HG02973 (cell line): Measurements from ENCODE around the gene GRSF1.
A peak's percentile ranks its signal among the peaks of the same experiment; 100 is the strongest.
"Not testable (repeated sequence)": the region's sequence is repeated elsewhere in the genome, so short reads cannot be mapped to it uniquely, and the experiment has no call there.

ENCODE experiments used
- ATAC-seq: cut with Tn5 transposase; IDR thresholded peaks from one replicate; pipeline ENCODE4 v1.9.1; 2021; ENCODE audit warnings: moderate library complexity; ENCODE audit not compliant: unreplicated experiment

Gene GRSF1, protein sequence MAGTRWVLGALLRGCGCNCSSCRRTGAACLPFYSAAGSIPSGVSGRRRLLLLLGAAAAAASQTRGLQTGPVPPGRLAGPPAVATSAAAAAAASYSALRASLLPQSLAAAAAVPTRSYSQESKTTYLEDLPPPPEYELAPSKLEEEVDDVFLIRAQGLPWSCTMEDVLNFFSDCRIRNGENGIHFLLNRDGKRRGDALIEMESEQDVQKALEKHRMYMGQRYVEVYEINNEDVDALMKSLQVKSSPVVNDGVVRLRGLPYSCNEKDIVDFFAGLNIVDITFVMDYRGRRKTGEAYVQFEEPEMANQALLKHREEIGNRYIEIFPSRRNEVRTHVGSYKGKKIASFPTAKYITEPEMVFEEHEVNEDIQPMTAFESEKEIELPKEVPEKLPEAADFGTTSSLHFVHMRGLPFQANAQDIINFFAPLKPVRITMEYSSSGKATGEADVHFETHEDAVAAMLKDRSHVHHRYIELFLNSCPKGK

DNA sequence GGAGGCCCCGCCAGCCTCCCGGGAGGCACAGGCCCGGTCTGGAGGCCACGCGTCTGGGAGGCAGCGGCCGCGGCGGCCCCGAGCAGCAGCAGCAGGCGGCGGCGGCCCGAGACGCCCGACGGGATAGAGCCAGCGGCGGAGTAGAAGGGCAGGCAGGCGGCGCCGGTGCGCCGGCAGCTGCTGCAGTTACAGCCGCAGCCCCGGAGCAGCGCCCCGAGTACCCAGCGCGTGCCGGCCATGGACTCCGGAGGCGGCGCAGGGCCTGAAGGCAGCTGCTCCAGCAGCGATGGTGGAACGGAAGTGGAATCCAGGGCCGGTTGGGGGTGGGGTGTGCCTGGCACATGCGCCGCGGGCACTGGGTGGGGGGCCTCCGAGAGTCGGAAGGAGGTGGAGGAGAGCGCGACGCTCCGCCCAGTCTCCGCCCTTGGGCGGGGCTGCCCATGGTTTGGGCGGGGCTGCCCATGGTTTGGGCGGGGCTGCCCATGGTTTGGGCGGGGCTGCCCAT is at the start of gene GRSF1:
Gene GRSF1, minus strand, starts transcription at position 302 of the 505 bp plus-strand sequence. Its CDS starts 63 bp downstream, at position 239.
- ATAC-seq, result peak; percentile 49

DNA sequence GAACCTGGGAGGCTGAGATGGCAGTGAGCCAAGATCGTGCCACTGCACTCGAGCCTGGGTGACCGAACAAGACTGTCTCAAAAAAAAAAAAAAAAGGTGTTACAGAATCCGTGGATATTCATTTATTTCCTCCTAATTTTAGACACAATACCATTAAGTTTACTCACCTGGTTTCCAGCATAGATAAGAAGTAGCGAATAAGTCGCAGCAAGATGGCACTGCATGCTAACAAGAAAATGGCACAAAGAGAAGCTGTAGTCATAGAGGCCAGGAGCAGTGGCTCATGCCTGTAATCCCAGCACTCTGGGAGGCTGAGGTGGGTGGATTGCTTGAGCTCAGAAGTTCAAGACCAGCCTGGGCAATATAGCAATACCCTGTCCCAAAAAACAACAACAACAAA is 45.5 kb upstream of the GRSF1 start:
- no peak for ATAC-seq

DNA sequence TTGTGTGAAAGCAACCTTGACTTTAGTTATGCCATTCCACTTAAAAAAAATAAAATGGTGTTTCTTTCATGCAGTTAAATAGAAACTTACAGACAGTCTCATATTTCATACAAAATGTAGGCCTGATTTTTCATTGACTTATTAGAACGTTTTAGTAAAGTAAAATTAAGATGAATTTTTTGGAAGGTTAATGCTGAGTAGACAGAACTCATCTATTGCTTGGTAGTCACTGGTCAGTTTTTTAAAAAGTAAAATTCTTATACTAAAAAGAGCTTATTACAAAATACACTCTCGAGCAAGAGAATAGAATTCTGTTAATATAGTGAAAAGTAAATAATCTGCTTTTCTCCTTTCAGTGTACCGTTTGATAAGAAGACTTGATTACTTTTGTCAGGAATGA is 41.0 kb upstream of the GRSF1 start:
- ATAC-seq, result no peak

DNA sequence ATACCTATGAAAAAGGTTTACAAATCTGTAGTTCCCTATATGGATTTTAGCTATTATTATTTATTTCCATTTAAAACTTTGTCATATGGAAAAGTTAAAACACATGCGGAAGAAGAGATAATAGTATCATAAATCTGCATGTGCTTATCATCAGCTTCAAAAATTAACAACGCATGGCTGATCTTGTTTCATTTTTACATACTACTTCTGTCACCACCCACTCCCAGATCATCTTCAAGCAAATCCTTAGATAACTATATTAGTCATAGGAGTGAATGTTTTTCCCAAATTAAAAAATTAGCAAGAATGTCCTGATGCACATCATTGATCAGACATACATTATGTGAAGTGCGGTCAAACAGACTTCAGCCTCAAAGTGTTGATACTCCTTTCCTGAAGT is 37.9 kb upstream of the GRSF1 start:
- no peak for ATAC-seq

DNA sequence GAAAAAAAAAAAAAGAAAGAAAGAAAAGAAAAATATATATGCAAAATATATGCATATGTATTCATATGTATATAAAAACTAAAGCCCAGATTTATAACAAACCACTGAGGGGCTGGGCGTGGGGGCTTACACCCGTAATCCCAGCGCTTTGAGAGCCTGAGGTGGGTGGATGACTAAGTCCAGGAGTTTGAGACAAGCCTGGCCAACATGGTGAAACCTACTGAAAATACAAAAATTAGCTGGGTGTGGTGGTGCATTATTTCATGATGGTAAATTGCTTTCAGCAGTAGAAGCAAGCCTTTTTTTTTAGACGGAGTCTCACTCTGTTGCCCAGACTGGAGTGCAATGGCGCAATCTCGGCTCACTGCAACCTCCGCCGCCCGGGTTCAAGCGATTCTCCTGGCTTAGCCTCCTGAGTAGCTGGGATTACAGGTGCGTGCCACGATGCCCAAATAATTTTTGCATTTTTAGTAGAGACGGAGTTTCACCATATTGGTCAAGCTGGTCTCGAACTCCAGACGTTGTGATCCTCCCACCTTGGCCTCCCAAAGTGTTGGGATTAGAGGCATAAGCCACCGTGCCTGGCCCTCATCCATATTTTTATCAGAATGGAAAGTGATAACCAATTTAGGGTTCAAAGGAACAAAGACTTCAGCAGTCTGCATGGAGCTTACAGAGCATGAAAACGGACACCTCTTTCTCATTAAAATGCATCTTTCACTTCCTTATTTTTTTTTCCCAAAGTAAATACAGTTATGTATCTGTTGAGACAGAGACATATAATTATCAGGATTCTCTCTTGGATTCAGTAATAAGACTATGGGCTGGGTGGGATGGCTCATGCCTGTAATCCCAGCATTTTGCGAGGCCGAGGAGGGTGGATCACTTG is 34.8 kb upstream of the GRSF1 start:
- peak; percentile 72 for ATAC-seq

DNA sequence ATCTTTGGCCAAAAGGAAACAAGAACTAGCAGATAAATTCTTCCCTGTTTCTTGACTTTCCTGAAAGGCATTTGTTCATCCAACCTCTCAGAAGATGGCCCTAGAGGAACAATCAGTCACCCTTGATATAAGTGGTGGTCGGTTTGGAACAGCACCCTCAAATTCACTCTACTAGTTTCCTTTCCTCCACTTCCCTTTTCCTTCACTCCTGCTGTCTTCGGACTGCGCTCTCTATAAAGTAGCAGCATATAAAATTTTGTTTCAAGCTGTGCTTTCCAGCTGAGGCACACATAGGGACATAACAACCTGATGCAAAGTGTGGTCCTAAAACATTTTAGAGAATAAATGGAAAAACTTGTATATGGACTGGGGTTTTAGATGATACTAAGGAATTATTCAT is 33.5 kb upstream of the GRSF1 start:
- ATAC-seq, result no peak

DNA sequence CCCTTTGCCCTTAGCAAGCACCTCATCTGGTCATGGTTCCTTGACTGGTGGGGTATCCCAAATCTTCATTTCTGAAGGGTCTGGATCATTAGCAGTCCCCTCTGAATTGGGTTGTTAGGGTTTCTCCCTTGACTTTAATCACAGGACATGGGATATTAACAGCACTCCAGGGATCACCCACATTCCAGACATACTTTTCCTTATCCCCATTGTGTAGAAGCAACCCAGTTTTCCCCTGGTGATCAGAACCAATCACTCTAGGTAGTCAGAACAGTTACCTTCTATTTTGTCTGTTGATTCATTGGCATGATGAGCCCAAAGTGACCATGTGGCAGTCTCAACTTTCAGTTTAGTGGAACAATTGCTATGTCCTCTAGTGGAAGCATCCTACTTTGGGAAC is 29.1 kb upstream of the GRSF1 start:
- no peak for ATAC-seq

DNA sequence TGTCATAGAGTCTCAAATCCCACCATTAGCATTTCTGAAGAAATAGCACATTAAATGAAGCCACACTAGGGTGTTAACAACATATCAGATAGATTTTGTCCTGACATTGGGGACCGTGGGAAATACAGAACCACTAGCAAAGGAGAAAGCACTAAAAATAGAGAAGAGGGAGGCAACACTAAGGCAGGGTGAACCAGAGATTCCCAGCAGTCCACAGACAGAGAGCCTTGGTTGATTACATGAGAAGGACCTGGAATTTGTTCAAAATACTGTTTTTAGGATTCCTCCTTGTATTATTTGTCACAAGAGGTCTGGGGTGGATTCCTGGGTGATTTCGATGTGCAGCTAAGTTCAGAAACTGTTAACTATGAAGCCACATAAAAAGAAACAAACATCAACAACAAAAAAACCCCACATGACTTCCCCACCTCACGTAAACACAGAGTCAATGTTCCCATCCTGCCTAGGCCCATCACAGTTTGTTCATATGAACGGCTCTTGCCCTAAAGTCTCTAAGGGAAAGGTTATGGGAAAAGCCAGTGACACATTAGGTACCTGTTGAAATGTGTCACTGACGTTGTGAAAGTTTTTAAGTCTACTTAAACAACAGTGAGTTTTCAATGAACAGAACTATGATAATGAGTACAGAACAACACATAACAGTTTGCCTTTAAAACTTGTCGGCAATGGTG is 23.6 kb upstream of the GRSF1 start:
- ATAC-seq, result peak; percentile 71

DNA sequence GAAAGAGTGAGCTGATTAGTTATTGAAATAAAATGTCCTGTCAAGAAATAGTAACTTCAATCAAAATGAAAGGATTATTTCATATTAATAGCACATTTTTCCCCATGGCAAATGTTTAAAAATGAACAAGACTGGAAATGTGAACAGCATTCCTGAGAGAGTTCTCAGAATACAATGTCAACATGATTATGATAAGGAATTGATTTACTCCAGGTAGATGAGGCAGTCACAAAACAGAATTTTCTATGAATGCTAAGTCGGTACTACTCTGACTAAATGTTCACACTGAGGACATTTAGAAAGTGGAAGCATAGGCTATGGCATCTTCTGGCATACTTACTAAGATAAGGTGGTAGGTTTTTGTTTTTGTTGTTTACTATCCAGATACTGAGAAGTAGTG is 19.4 kb upstream of the GRSF1 start:
- no peak for ATAC-seq

DNA sequence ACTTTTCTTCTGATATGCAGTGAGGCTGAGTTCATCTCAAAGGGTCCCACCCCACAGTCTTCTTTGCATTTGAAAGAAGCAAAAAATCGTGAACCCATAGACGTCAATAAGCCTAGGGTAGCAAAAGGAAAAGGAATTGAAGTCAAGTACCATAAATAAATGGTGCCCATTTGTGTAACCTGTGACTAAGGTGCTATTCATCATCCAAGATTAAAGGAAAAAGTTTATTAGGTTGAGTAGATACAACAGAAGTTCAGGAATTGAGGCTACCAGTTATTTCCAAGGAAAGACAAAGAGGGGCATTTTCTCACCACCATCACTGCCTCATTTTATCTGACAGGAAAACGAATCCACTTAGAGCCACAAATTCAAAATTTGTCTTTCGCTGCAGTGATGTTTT is 18.8 kb upstream of the GRSF1 start:
- ATAC-seq, result no peak

DNA sequence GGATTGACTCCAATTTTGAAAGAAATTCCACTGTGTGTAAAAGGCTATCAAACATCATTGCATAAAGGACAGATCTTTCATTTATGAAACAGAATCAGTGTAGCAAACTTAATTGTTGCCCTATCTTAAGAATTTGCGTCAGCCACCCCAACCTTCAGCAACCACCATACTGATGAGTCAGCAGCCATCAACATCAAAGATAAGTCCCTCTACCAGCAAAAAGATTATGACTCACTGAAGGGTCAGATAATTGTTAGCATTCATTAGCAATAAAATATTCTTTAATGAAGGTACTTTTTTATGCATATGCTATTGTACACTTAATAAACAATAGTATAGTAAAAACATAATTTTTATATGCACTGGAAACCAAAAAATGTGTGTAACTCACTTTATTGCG is 15.8 kb upstream of the GRSF1 start:
- ATAC-seq, result no peak

DNA sequence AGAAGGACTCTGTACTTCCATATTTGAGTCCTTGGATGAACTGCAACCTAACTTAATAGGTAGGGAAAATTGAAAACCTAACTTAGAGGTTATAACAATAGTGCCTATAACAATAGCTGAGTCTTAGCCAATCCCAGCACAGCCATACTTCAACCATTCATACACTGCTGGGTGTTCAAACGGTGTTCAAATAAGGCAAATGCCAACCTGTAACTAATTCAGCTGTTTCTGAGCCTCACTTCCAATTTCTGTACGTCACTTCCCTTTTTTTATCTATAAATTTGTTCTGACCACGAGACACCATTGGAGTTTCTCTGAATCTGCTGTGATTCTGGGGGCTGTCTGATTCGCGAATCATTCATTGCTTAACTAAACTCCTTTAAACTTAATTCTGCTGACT is 9.6 kb upstream of the GRSF1 start:
- no peak for ATAC-seq

DNA sequence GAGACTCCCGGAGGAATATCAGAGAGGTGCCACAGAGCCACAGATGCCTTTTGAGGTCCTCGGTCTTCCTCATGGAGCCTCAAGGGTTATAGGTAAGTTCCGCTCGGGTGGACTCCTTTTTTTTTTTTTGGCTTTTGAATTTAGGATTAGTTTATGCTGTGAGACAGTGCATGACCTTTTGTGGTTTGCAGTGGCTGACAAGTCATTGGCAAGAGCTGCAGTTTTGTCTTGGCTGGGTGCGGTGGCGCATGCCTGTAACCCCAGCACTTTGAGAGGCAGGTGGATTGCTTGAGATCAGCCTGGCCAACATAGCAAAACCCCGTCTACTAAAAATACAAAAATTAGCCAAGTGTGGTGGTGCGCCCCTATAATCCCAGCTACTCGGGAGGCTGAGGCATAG is 4.5 kb upstream of the GRSF1 start:
- no peak for ATAC-seq

DNA sequence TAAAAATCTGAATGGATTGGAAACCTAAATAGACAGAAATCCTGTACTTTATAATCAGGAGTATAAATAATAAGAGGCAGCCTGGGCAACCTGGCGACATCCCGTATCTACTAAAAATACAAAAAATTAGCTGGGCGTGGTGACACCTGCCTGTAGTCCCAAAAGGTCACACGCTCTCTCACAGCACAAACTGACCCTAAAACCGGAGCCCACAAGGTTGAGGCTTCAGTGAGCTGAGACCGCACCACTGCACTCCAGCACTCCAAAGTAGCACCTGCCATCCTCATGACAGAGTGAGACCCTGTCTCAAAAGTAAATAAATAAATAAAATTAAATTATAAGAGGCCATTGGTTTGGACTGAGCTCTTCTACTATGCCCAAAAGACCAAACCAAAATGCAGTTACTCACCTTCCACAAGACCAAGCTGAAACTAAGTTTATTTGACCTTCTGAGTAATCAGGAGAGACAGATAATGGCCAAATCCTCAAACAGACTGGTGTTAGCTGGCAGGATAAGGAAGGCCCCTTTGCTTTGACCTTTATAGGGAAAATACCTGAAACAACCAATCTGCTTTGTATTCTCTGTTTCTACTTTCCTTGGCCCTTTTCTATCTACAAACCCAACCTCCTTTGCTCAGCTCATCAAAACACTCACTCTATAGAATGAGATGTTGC is 3.2 kb upstream of the GRSF1 start:
- no peak for ATAC-seq

DNA sequence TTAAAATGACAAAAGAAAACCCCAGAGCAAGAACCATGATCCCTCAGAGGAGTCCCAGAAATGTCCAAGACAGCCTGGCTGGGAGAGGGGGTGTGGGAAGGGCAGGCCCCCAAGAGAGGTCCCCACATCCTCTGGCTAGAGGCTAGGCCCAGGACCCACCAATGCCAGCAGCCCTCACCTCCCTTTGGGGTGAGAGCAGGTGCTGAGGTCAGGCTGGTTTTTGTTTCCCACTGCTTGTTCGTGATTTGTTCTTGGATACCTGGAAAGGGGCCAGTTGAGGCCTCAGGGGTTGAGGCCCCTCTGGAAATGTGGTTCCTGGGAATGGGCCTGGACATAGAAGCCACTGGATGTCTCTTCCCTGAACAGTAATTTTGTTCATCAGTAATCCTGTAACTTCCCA is 2.3 kb upstream of the GRSF1 start:
- ATAC-seq, result no peak

DNA sequence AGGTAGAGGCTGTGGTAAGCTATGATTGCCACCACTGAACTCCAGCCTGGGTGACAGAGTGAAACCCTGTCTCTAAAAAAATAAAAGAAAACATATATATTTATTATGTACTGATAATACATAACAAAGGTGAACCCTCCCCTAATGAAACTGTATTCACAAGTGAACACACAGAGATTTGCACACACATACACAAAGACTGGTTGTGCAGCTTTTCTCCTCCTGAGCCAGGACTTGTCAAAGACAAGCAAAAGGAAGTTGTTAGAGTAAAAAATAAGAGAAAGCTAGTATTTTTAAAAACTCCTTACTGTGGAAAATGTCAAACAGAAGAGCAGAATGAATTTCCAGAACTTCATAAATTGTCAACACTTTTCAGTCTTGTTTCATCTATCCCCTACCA is 1.5 kb upstream of the GRSF1 start:
- ATAC-seq, result no peak

DNA sequence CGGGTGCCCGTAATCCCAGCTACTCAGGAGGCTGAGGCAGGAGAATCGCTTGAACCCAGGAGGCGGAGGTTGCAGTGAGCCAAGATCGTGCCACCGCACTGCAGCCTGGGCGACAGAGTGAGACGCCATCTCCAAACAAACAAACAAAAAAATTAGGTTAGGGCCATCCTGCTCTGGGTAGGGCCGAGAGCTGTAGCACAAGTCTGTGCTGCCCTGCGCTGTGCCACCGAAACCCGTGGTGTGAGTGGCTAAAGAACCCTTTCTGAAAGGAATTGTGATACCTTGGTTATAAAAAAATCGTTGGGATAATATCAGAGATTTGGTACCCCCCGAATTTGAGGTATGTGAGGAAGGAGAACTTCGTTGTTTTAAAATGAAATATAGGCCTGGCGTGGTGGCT is 941 bp upstream of the GRSF1 start:
- ATAC-seq, result not testable (repeated sequence)

DNA sequence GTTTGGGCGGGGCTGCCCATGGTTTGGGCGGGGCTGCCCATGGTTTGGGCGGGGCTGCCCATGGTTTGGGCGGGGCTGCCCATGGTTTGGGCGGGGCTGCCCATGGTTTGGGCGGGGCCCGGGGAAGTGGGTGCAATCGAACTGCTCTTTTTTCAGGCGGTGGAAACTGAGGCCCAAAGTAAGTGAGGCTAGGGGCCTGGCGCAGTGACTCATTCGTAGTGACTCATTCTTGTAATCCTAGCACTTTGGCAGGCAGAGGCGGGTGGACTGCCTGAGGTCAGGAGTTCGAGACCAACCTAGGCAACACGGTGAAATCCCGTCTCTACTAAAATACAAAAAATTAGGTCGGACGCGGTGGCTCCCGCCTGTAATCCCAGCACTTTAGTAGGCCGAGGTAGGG is 447 bp upstream of the GRSF1 start:
- ATAC-seq, result not testable (repeated sequence)

DNA sequence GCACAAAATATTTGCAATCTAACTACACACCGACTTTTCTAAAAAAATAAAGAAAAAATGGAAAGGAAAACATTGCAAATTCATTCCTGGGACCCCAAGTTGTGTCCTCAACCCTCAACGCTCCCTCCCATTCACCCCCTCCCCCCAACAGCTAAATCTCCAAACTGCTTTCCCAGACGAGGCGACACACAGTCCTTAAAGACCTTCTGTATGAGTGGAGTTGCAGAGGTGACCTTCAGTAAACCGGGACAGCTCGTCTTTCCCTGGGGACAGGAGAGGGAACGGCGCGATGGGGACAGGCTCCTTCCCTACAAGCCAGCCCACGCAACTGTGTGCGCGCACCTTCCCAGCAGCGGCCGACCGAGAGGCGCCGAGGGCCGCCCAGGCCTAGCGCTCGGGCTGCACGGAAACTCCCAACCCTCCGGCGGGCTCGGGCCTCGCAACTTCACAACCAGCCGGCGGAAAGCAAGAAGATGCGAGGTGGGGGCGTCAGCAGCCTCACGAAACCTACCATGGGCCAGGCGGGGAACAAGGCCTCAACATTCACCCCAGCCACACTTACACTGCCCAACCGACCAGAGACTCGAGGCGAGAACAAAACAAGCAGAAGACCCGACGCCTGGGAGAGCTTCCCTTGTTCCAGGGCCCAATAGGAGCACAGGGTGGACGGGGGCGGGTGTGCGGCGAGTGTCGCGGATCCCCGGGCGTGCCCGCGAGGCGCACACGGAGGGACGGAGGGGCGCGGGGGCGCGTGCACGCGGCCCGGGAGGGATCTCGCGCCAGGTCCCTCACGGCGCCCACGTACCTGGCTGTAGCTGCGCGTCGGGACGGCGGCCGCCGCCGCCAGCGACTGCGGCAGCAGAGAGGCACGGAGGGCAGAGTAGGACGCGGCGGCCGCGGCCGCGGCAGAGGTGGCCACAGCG is 763 bp downstream of the GRSF1 start:
- peak; percentile 57 for ATAC-seq

DNA sequence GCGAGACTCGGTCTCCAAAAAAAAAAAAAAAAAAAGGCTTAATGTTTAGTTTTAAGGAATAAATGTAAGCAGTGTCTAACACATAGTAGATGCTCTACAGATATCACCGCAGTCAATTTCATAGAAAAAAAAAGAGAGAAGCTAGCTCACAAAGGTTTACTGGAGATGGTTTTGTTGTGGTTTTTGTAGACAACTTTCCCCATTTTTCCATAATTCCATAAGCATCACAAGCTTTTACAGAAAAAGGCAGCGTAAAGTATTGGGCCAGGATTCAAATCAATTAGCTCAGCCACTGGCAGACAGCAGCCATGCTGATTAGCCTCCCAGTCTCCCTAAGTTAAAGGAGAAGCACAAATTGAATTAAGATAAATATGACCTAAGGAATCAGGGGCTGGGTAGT is 1.5 kb downstream of the GRSF1 start:
- ATAC-seq, result no peak
